SK-N-SH (cell line): ENCODE data around the gene PAX3. TPM values are rescaled to one million over a fixed set of nuclear protein-coding genes. Genes with fewer than 3 reads are reported as not detected.

Experiments used
- CTCF ChIA-PET: fragments of 300-600, 350-600 bp; formaldehyde crosslinking; extraction: SDS; loops from one replicate; lab custom pipeline; 2021; lab: Yijun Ruan, JAX
- POLR2A ChIA-PET: fragments of 350-600 bp; sonication (Branson Sonifier 250); formaldehyde crosslinking; extraction: SDS; loops from one replicate; lab custom pipeline; 2020; ENCODE audit warnings: antibody characterized with exemption, inconsistent platforms; lab: Yijun Ruan, JAX
- DNase-seq: peaks from one replicate; pipeline ENCODE4 v3.0.0; 2012
- H2AFZ ChIP-seq: fragments of 200-600 bp; sonication (generic); 2 replicates; pipeline ENCODE4 v1.8.1; 2016; ENCODE audit warnings: antibody characterized with exemption, mild to moderate bottlenecking, low read depth
- H3F3A ChIP-seq: fragments of 200-600 bp; sonication (generic); replicated peaks from 2 replicates; pipeline ENCODE3; 2016; ENCODE audit warnings: antibody characterized with exemption, mild to moderate bottlenecking; ENCODE audit not compliant: insufficient read depth
- H3K27ac ChIP-seq, 2 experiments: fragments of 200-500 bp in 1 of 2; fragments of 200-600 bp in 1 of 2; sonication (Bioruptor generic) in 1 of 2; sonication (generic), shearing (Covaris generic) in 1 of 2; 2 replicates each; pipeline versions ENCODE4 v1.5.1 to v1.6.1; 2014 to 2016; ENCODE audit warnings: low read depth in 2 of 2, inconsistent platforms in 1 of 2, low read length in 1 of 2, mild to moderate bottlenecking in 1 of 2, mixed read lengths in 1 of 2
- H3K27me3 ChIP-seq: fragments of 200-600 bp; sonication (generic), shearing (Covaris generic); 2 replicates; pipeline ENCODE4 v1.6.1; 2016; ENCODE audit warnings: mixed run types; ENCODE audit not compliant: insufficient read depth
- H3K36me3 ChIP-seq, 2 experiments: fragments of 200-500 bp in 1 of 2; fragments of 200-600 bp in 1 of 2; sonication (Bioruptor generic) in 1 of 2; sonication (generic) in 1 of 2; replicated peaks in 1 of 2; 2 replicates each; pipeline versions ENCODE3 to v1.5.1; 2014 to 2016; ENCODE audit warnings: low read length in 1 of 2, mild to moderate bottlenecking in 1 of 2; ENCODE audit not compliant: insufficient read depth in 2 of 2, control insufficient read depth in 1 of 2
- H3K4me1 ChIP-seq, 2 experiments: fragments of 200-500 bp in 1 of 2; fragments of 200-600 bp in 1 of 2; sonication (Bioruptor generic) in 1 of 2; sonication (generic), shearing (Covaris generic) in 1 of 2; 2 replicates each; pipeline versions ENCODE4 v1.5.1 to v1.6.1; 2014 to 2016; ENCODE audit warnings: low read depth in 1 of 2, low read length in 1 of 2, mixed run types in 1 of 2; ENCODE audit not compliant: insufficient read depth in 2 of 2, control insufficient read depth in 1 of 2
- H3K4me2 ChIP-seq: fragments of 200-600 bp; sonication (generic), shearing (Covaris generic); 2 replicates; pipeline ENCODE4 v1.6.1; 2017; ENCODE audit warnings: mixed run types
- H3K4me3 ChIP-seq, 2 experiments: fragments of 200-500 bp in 1 of 2; fragments of 200-600 bp in 1 of 2; sonication (Bioruptor generic) in 1 of 2; sonication (generic), shearing (Covaris generic) in 1 of 2; 2 replicates each; pipeline versions ENCODE4 v1.5.1 to v1.8.1; 2014 to 2016; ENCODE audit warnings: low read depth in 2 of 2, inconsistent platforms in 1 of 2, low read length in 1 of 2, mild to moderate bottlenecking in 1 of 2, mixed read lengths in 1 of 2, moderate library complexity in 1 of 2
- H3K79me2 ChIP-seq: fragments of 200-600 bp; sonication (generic); 2 replicates; pipeline ENCODE4 v1.8.1; 2017; ENCODE audit warnings: mild to moderate bottlenecking; ENCODE audit not compliant: insufficient read depth
- H3K9ac ChIP-seq: fragments of 200-600 bp; sonication (generic); 2 replicates; pipeline ENCODE4 v1.6.1; 2017; ENCODE audit warnings: mixed run types
- H3K9me2 ChIP-seq: fragments of 200-600 bp; sonication (generic); 2 replicates; pipeline ENCODE4 v1.6.1; 2017; ENCODE audit warnings: mixed run types
- H3K9me3 ChIP-seq: fragments of 200-600 bp; sonication (generic); 2 replicates; pipeline ENCODE4 v1.6.1; 2017; ENCODE audit warnings: mixed run types, mild to moderate bottlenecking, moderate library complexity
- H4K20me1 ChIP-seq: fragments of 200-600 bp; sonication (generic); 2 replicates; pipeline ENCODE4 v1.6.1; 2017; ENCODE audit warnings: mild to moderate bottlenecking, mixed run types; ENCODE audit not compliant: insufficient read depth
- CTCF ChIP-seq: fragments of 200-600 bp; sonication (generic); IDR thresholded peaks from 2 replicates; pipeline ENCODE4 v1.6.1; 2017; ENCODE audit warnings: antibody characterized with exemption, mild to moderate bottlenecking, moderate library complexity
- ELF1 ChIP-seq: IDR thresholded peaks from 2 replicates; pipeline ENCODE4 v1.4.0; 2012
- EZH2phosphoT487 ChIP-seq: fragments of 200-600 bp; sonication (generic); IDR thresholded peaks from 2 replicates; pipeline ENCODE4 v1.6.1; 2017; ENCODE audit warnings: low read depth, mixed run types, mild to moderate bottlenecking, antibody characterized with exemption, moderate library complexity, borderline replicate concordance
- FOSL2 ChIP-seq: IDR thresholded peaks from 2 replicates; pipeline ENCODE4 v1.4.0; 2012; ENCODE audit warnings: low read depth, mild to moderate bottlenecking, moderate library complexity, borderline replicate concordance
- IRF3 ChIP-seq: fragments of 150-350 bp; IDR thresholded peaks from 2 replicates; pipeline ENCODE4 v1.6.1; 2016; ENCODE audit warnings: mild to moderate bottlenecking, low read depth, low read length
- JUND ChIP-seq: IDR thresholded peaks from 2 replicates; pipeline ENCODE4 v1.4.0; 2012
- NFIC ChIP-seq: IDR thresholded peaks from 2 replicates; pipeline ENCODE4 v1.4.0; 2012; ENCODE audit warnings: borderline replicate concordance
- PBX3 ChIP-seq: IDR thresholded peaks from 2 replicates; pipeline ENCODE4; 2012
- POLR2AphosphoS5 ChIP-seq: IDR thresholded peaks from 2 replicates; pipeline ENCODE4 v1.6.1; 2012; ENCODE audit warnings: low read depth, low read length
- RFX5 ChIP-seq: IDR thresholded peaks from 2 replicates; pipeline ENCODE4 v1.6.1; 2012; ENCODE audit warnings: mild to moderate bottlenecking, improper control_type of control experiment, low read length
- SIN3A ChIP-seq: IDR thresholded peaks from 2 replicates; pipeline ENCODE4 v1.6.1; 2012; ENCODE audit warnings: low read depth, mild to moderate bottlenecking, low read length, moderate library complexity, borderline replicate concordance
- SMC3 ChIP-seq: IDR thresholded peaks from 2 replicates; pipeline ENCODE4 v1.6.1; 2012; ENCODE audit warnings: low read depth, low read length, improper control_type of control experiment
- YY1 ChIP-seq: IDR thresholded peaks from 2 replicates; pipeline ENCODE4 v1.4.0; 2012; ENCODE audit warnings: low read depth, mild to moderate bottlenecking
- WGBS: methylation state at CpG from one replicate; pipeline ENCODE4 v1.1.6; 2017; ENCODE audit warnings: low lambda C conversion rate; 5-methylcytosine and 5-hydroxymethylcytosine counted together
- polyA plus RNA-seq, 3 experiments: library from polyadenylated mRNA; depleted of rRNA; stranded (reverse); fragments of >200 nt; gene quantifications; 2 replicates each; pipeline ENCODE4 v1.2.3, GENCODE V29; 2012

The PAX3 gene
- polyA plus RNA-seq, 1 of the 3 experiments (the other 2 are of a cell fraction), result not detected

GRCh38 chr2:222261504-222261903 is 37.3 kb downstream of the PAX3 start:
- no peaks in the 10 kb centered on the region for H4K20me1 ChIP-seq
- no peaks in the 10 kb centered on the region for H3K9me2 ChIP-seq
- no peaks in the 10 kb centered on the region; a peak in 1 of 4 replicates for H3K4me1 ChIP-seq
- no peak overlapping the region for H3K9ac ChIP-seq
- no peak overlapping the region for H3K4me2 ChIP-seq
- H3K27me3 ChIP-seq, result no peaks in the 10 kb centered on the region
- ChIA-PET POLR2A (no interaction called here), CTCF (interaction anchor here (0.7 kb wide), 1 partner anchor 1119 kb away, joined by 4 read pairs; no protein-coding TSS in a partner anchor)
- no peak overlapping the region for H3K4me3 ChIP-seq
- no peak for DNase-seq
- H3K27ac ChIP-seq, result no peak overlapping the region
- no peak for TF ChIP-seq NFIC
- TF ChIP-seq FOSL2, result no peak
- no peak for TF ChIP-seq RFX5
- TF ChIP-seq IRF3, result no peak
- TF ChIP-seq ELF1, result no peak
- TF ChIP-seq POLR2AphosphoS5, result no peak
- no peak for TF ChIP-seq CTCF
- no peak for TF ChIP-seq YY1
- no peak for TF ChIP-seq JUND
- H3K79me2 ChIP-seq, result no peaks in the 10 kb centered on the region
- 3% methylated on average over 2 of the region's 2 CpGs for WGBS
- H3K36me3 ChIP-seq, result no peaks in the 10 kb centered on the region
- no peaks in the 10 kb centered on the region for H3F3A ChIP-seq
- no peak overlapping the region for H2AFZ ChIP-seq
- H3K9me3 ChIP-seq, result no peaks in the 10 kb centered on the region

- TF ChIP-seq SIN3A (no peak), EZH2phosphoT487 (no peak), PBX3 (no peak), SMC3 (no peak), RFX5 (no peak)
- Histone ChIP-seq H3K4me1 (no peaks in the 10 kb centered on the region; a peak in 1 of 4 replicates), H3K27ac (no peak overlapping the region), H3F3A (no peaks in the 10 kb centered on the region), H2AFZ (no peak overlapping the region), H3K4me2 (no peak overlapping the region), H3K79me2 (no peaks in the 10 kb centered on the region), H3K27me3 (no peaks in the 10 kb centered on the region; the same call in 1 of the 2 replicates), H3K9me3 (no peaks in the 10 kb centered on the region), H4K20me1 (no peaks in the 10 kb centered on the region), H3K9ac (no peak overlapping the region), H3K4me3 (no peak overlapping the region), H3K36me3 (no peaks in the 10 kb centered on the region), H3K9me2 (no peaks in the 10 kb centered on the region)
- CTCF ChIA-PET, result interaction anchor here (1.1 kb wide), 1 partner anchor 17 kb away, joined by 3 read pairs; no protein-coding TSS in a partner anchor
- 2% methylated on average over 6 of the region's 6 CpGs for WGBS
- POLR2A ChIA-PET, result no interaction called here
- no peak for DNase-seq
Measured at GRCh38 chr2:222257645-222258044, 41.2 kb downstream of the PAX3 start.
